HG02588 (cell line): Measurements from ENCODE around the gene PRKAA1.

Experiments
- ATAC-seq: cut with Tn5 transposase; IDR thresholded peaks from one replicate; pipeline ENCODE4 v1.9.1; 2021; ENCODE audit warnings: mild to moderate bottlenecking, moderate library complexity; ENCODE audit not compliant: unreplicated experiment

The PRKAA1 gene

DNA sequence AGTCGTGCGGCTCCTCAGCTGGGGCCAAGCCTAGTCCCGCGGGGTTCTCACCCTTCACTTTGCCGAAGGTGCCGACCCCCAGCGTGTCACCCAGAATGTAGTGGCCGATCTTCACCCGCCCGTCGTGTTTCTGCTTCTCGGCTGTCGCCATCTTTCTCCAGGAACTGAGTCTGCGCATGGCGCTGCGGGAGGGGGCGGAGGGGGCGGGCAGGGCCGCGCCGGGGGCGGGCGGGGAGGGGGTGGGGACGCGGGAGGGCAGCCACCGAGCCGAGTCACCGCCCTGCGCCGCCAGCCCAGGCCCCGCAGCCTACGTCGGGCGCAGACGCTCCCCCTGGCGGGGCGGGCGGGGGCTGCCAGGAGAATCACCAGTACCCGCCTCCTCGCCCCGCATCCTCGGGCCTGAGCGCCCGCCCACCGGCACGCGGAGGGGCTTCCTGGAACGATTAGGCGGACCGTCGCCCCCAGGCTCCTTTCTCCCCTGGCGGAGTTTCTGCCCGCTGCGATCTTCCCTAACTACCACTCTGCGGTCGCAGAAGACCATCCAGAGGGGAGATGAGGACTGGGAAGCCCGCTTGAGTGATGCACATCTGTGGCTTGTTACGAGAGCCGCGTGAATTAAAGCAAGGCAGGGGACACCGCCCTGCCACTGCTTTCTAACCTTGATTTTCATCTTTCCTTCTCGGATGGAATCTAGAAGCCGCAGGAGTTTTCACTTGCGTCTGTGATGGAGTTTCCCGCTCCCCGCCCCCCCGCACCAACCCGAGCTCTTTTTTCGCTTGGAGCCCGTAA is at the start of gene PRKAA1:
Gene PRKAA1, minus strand, starts transcription at position 363 of the 789 bp plus-strand sequence. Its CDS starts 185 bp downstream, at position 178.
- peak; percentile 97 for ATAC-seq

DNA sequence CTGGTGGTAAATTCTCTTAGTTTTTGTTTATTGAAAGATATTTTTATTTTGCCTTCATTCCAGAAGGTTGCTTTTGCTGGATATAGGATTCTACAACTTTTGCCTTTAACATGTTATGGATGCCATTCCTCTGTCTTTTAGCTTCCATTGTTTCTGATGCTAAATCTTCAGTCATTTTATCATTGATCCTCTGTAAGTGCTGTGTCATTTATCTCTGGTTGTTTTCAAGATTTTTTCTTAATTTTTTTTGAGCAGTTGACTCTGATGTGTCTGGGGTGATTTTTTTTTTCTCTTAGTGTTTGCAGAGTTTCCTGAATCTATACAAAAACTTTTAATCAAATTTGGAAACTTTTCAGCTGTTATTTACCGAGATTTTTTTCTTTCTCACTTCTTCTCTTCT is 49.4 kb upstream of the PRKAA1 start:
- no peak for ATAC-seq

DNA sequence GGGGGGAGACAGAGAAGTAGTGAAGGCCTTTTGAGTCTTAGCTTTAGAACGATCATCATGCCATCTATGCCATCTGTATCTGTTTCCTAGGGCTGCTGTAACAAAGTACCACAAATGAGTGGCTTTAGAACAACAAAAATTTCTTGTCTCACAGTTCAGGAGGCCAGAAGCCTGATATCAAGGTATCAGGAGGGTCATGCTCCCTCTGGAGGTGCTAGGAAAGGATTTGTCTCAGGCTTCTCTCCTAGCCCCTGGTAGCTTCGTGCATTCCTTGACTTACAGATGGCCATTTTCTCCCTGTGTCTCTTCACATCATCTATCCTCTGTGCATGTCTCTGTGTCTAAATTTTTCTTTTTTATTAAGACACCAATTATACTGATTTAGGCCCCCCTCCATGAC is 48.2 kb upstream of the PRKAA1 start:
- ATAC-seq = no peak

DNA sequence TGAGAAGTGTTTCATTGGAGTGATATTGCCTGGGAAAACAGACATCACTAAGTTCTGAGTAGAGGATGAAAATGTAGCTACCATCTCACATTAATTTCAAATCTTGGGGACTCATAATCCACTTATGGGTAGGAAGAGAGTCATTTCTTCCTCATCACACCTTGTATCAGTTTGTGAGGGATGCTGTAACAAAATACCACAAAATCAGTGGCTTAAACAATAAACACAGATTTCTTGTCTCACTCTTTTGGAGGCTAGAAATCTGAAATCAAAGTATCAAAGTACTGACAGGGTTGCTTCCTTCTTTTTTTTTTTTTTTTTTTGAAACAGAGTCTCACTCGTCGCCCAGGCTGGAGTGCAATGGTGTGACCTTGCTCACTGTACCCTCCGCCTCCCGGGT is 46.4 kb upstream of the PRKAA1 start:
- ATAC-seq = no peak

DNA sequence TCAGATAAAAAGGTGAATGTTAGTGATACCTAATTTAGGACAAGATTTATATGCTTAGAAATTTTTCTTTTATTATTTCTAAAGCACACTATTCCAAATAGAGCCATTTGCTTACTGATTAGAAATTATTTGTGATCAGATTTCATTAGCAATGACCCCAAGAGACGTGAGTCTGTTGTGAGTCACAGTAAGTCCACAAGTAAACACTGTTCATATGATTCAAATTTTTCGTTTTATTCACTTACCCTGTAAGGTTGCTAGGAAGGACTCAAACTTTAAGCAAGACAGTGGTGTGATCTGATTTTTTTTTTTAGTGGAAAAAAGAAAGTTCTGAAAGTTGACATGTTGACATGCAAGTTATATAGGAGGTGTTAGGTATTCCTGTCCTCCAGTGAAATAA is 44.2 kb upstream of the PRKAA1 start:
- ATAC-seq = no peak

DNA sequence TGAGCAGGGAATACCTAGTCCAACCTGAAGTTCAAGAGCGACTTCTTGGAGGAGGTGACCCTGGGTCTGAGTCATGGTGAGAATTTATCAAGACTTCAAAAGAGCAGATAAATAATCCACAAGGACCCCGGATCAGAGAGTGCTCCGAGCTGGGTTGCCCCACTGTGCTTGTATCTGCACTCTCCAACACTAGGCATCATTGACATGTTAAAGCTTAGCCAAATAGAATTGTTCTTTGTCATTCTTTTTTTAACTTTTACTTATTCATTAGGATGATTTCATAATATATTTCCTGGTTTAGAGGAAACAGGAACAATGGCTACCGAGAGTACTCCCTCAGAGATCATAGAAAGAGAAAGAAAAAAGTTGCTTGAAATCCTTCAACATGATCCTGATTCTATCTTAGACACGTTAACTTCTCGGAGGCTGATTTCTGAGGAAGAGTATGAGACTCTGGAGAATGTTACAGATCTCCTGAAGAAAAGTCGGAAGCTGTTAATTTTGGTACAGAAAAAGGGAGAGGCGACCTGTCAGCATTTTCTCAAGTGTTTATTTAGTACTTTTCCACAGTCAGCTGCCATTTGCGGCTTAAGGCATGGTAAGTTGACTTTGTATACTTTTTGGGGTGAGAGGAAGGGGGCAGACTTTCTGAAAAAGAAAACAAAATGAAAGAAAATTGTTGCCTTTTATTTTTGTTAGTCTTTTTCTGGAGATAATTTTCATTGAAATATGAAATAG is 43.1 kb upstream of the PRKAA1 start, which contains the start of gene CARD6:
Gene CARD6, plus strand, starts transcription at position 300 of the 738 bp plus-strand sequence. Its CDS starts 16 bp downstream, at position 316.
- peak; percentile 49 for ATAC-seq

DNA sequence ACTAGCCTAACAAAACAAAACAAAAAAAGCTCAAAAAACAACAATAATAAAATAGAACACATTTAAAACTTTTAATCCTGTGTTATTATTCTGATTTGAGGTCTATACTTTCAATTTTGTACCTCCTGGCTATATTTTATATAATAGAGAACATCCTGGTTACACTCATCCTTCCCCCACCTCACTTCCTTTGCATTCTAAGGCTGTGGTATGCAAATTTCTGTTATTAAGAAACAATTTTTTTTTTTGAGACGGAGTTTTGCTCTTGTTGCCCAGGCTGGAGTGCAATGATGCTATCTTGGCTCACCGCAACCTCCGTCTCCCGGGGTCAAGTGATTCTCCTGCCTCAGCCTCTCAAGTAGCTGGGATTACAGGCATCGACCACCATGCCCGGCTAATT is 39.9 kb upstream of the PRKAA1 start:
- ATAC-seq = no peak

DNA sequence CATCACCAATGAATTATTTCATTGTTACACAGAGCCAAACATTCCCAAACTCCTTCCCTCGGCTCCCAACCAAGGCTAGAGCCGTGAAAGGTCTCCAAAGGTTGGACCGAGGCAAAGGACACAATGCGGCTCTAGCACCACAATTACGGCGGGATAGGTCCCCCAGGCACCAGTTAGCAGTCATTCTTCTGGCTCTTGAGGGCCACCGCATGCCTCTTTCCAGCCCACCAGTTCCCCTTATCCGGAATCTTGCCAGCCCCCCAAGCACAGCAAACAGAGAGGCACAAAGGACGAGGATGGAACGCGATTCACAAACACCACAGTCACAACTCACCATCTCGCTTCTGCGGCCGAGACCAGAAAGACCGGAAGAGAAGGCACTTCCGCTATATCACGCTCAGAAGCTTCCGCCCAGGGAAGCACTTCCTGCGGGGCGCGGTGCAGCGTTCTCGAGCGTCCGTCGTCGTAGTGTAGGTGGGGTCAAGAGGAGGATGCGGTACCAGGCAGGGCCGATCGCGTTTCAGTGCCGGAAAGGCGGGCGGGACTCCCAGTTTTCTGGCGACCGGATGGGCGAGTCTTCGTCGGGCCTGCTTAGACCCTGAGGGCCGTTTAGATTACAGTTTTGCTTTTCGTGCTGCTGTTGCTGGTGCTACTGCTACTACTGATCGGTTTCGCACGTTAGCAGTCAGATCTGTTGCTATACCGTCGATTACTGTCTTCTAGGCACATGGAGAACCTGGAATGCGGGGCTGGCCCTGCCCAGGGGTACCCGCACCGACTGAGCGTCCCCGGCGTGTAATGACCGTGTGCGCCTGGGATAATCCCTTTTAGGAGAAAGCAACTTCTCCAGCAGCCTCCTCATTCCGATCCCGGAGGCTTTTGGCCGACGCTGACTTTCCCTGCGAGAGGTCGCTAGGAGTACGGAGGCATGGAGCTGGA is 36.9 kb upstream of the PRKAA1 start, which contains the start of gene RPL37:
Gene RPL37, minus strand, starts transcription at position 374 of the 939 bp plus-strand sequence. Its CDS starts 37 bp downstream, at position 337.
- ATAC-seq = peak; percentile 98

DNA sequence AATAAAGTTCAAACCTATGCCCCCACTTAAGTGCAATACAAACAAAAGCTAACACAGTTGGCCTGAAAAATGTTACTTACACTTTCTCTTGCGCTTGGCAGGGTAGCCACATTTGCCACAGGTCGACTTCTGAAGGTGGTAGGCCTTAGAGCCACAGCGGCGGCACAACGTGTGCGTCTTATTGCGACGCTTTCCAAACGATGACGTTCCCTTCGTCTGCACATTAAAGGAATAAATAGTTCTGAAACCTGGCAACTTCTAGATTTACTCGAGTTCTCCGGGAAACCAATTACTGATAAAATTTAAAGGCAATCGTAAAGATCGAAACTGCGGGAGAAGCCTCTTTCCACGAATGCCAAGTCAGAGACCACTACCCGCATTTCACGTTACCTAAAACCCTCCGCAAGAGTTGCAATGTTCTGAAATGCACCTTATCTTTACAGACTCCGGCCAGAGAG is 36.2 kb upstream of the PRKAA1 start:
- ATAC-seq = no peak

DNA sequence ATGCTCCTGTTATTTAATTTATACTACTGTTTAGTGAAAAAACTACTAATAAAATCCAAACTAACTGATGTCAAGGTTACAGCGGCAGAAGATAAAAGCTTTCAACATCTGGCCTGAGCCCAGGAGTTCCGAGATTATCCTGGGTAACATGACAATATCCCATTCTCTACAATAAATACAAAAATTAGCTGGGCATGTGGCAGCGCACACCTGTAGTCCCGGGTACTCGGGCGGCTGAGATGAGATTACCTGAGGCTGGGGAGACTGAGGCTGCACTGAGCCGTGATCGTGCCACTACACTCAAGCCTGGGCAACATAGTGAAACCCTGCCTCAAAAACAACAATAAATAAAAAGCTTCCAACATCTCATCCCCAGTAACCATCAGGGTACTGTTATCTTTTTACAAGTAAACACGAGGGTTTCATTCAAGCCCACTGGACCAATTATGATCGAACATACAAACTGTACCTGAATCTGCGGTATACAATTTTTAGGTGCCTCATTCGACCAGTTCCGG is 35.6 kb upstream of the PRKAA1 start:
- ATAC-seq = no peak

DNA sequence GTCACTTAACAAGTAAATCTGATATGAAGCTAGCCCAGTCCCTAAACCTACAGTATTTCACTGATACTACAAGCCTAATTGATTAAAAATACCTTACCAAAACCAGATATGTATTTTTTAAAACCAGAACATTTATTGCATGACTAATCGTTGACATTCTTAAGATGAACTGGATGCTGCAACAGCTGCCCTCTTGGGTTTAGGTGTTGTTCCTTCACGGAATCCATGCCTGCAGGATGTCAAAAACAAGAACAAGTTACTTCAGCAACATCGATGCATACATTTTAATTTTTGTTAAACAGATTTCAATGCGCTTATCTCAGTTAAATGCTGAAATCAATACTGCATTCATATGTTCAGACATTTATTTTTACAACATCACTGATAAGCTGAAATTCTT is 34.2 kb upstream of the PRKAA1 start:
- ATAC-seq = no peak

DNA sequence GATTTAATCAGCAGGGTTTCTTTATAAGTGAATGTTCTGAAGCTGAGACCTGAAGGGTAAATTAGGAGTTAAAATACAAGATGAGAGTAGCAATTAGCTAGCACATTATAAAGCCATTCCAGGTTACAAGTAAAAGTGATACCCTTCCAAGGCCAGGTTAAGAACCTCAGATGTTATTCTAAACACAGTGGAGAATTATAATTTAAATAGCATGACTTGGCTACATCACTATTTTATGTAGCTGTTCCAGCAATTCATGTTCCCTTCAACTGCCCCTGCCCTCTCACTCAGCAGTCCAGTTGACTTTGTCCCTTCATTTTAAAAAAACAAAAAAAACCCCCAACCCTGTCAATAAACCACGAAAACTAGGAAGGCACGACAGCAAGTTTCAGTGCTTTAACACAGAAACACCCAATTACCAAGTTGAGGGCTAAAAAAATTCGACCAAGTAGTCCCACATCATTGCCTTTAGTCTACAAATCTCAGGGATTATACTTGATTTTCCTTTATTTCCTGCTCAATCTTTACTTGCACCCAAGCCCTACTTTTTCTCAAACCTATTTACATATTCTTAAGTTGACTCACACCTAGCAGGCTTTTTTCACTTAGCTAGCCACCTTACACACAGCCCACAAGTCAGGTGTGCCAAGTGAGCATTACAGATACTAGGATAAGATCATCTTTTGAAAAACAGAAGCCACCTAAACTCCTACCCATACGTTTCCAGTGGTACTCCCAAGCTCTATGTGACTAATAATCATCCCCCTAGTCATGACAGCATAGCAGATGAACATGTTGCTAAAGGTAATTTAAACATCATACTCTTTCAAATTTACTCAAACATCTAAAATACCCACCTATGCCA is 33.4 kb upstream of the PRKAA1 start:
- peak; percentile 30 for ATAC-seq

DNA sequence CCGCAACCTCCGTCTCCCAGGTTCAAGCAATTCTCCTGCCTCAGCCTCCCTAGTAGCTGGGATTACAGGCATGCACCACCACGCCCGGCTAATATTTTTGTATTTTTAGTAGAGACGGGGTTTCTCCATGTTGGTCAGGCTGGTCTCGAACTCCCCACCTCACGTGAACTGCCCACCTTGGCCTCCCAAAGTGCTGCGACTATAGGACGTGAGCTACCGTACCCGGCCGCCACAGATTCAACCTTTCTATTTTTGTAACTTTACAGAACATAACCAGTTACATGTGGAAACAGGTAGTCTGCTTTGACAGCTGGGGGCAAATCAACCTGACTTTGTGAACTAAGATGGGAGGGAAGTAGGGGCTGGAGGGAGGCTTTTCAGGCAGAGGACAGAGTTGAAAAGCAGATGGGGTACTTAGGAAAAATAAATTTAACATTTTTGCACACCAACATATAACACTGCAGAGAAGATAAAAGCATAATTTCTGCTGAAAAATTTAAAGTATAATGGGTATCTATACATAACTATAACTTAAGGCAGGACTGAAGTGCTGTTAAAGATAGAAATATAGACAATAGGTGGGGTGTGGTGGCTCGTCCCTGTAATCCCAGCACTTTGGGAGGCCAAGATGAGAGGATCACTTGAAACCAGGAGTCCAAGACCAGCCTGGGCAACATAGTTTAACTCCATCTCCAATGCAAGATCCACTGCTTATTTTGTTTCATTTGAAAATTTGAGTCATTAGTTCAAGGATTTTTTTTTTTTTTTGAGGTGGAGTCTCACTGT is 31.8 kb upstream of the PRKAA1 start:
- no peak for ATAC-seq

DNA sequence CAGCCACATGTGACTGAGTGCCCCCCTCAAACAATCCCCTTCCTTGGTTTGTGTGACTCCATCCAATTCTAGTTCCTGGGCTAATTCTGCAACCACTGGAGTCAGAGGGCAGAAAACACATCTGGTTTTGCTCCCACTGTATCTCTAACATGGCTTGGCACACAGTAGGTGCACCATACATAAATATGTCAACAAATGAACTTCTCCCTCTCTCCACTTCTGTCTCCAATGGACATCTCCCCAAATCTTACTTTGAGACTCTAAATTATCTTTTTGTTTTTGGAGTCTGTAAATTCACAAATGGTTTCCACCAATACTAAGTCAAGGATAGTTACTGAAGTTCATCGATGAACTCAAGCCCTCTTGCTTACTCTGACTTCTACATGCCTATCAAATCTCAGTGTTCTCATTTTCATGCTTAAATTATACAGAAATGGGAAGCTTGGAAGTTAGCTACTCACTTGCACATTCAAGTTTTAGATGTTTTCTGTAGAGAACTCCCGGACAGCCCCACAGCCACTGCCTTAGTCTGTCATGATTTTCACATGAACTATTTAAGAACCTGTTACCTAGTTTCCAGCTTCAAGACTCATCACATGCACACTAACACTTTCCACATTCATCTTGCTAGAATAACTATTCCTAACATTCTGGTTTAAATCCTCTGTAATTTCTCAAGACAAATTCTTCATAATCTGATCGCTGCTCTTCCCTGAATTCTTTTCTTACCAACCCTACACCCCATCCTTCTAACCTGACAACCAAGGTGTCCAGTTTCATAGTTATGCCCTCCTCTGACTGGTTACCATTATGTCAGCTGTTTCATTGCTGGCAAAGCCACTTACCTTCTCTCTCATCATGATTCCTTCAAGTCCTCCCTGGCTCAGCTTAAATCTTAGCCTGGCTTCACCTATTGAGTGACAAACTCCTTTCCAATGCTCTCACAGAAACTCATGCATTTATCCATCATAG is 30.8 kb upstream of the PRKAA1 start:
- ATAC-seq = no peak

DNA sequence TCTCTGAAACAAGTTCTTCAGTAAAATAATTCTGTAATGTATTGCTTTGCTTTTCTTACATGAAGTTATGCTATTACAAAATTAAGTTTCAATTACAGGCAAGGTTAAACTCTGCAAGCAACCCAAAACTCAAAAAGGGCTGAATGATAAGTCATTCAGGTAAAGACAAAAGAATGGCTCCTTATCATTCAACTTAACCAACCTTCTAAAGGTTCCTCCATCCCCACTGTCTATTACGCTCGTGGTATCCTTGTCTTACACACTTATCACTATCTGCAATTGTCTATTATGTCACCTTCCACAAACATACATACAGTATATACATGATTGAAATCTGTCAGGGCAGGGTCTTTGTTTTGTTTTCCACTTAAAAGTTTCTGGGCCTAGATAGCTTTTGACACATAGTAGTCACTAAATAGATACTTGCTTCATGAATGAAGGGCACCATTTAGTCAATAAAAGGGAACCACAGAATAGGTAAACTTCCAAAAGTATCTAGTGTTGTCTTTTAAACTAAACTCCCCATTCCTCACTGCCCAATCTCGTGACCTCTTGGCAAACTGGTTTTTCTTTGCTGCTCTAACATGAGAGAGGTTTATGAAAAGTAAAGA is 30.0 kb upstream of the PRKAA1 start:
- ATAC-seq = no peak

DNA sequence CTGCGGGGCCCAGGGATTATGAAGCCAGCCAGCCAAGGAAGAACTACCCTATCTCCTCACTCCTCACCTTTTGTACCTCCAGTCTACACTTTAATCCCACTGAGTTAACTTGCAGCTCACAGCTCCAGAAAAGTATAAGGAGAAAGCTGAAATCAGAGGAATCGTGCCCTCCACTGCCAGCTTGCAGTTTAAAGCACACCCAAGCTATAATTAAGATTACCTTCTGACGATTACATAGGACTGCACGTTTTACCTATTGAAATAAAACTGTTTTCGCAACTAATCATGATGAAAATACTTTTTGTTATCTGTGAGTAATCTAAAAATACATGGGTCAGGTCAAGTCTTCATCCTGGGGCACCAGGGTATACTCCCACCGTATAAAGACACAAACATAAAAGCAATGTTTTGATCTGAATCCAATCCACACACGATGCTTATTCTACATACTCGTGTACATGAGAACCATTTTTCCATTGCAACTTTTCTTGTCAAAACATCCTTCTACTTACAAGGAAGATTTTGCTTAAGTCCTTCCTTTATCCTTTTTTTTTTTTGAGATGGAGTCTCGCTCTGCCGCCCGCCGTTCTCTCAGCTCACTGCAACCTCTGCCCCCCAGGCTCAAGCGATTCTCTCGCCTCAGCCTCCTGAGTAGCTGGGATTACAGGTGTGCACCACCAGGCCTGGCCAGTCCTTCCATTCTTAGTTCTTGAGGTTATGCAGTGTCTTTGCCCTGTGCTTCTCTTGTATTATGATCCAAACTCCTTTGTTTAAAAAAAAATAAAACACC is 29.2 kb upstream of the PRKAA1 start:
- no peak for ATAC-seq
